Vagina (tissue), 2 donors: ENCODE data around the gene PCYOX1L.

Experiments used
- CTCF ChIP-seq, 3 experiments: fragments of 450-650 bp in 2 of 3; fragments of 200-600 bp in 1 of 3; sonication (generic) in 1 of 3; IDR thresholded peaks; one replicate each; pipeline ENCODE4 v1.5.1; 2017 to 2019; ENCODE audit warnings: antibody characterized with exemption in 3 of 3, mild to moderate bottlenecking in 2 of 3, moderate library complexity in 2 of 3
- POLR2AphosphoS5 ChIP-seq, 2 donors: sonication (generic); formaldehyde crosslinking; IDR thresholded peaks; one replicate each; pipeline ENCODE4 v1.9.0; 2017; ENCODE audit warnings: antibody characterized with exemption in 2 of 2, mild to moderate bottlenecking in 2 of 2, low read depth in 1 of 2; ENCODE audit not compliant: insufficient read depth in 1 of 2

- TF ChIP-seq CTCF (IDR thresholded peaks at IDR 0.05) = no peak
- TF ChIP-seq POLR2AphosphoS5 (IDR thresholded peaks at IDR 0.05; ENCODE audit: insufficient read depth in 1 of 2, low read depth in 1 of 2) = no peak
These were observed 22.1 kb downstream of the PCYOX1L start for GRCh38 chr5:149379818-149380374.
